GM19452 (cell line): Measurements from ENCODE around the gene PTPRT.

Experiments
- ATAC-seq: cut with Tn5 transposase; IDR thresholded peaks from one replicate; pipeline ENCODE4 v1.9.1; 2021; ENCODE audit not compliant: unreplicated experiment

Gene PTPRT

GRCh38 chr20:42493001-42493400, 696.7 kb downstream of the PTPRT start:
- no peak for ATAC-seq

DNA sequence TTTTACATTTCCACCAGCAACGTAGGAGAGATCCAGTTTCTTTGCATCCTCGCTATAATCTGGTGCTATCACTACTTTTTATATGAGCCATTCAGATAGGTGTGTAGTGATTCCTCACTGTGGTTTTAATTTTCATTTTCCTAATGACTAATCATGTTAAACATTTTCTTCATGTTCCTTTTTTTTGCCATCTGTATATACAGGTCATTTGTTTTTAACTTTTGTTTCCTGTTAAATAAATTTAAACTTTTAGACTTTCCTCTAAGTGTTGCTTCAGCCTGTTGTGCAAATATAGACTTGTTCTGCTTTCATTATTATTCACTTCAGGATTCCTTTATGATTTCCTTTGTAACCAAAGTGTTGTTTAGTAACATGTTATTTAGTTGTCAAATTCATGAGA, 697.4 kb downstream of the PTPRT start:
- ATAC-seq, result peak; percentile 72

GRCh38 chr20:42485556-42485955, 704.1 kb downstream of the PTPRT start:
- ATAC-seq, result no peak

- no peak for ATAC-seq
These were observed 704.8 kb downstream of the PTPRT start for GRCh38 chr20:42484790-42485375.

GRCh38 chr20:42484335-42484734, 705.4 kb downstream of the PTPRT start:
- ATAC-seq, result no peak

DNA sequence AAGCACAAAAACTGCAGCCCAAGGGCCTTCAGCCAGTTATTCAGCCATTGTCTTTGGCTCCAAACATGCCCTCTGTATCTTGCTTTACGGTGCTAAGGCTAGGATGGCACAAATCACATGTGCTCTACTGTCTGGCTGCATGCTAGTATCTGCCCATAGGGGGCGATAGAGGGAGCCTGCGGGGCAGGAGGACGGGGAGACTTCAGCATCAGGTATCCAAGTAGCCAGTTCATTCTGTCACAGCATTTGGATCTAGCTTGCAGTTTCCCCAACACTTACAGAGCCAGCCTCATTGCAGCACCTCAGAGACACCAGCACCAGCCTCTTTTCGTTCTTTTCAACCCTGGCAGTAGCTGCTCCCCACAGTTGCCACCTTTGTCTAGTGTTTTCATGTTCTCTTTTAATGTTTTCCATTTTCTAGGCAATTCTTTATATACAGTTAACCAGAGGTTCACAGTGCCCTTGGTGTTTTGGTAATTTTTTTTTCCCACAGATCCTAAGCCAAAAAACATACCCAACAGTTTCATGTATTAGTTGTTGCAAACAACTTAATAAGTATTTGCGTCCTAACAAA, 705.9 kb downstream of the PTPRT start:
- no peak for ATAC-seq

- ATAC-seq, result no peak
These were observed 706.9 kb downstream of the PTPRT start for GRCh38 chr20:42482808-42483207.

GRCh38 chr20:42475773-42476172, 713.9 kb downstream of the PTPRT start:
- no peak for ATAC-seq

DNA sequence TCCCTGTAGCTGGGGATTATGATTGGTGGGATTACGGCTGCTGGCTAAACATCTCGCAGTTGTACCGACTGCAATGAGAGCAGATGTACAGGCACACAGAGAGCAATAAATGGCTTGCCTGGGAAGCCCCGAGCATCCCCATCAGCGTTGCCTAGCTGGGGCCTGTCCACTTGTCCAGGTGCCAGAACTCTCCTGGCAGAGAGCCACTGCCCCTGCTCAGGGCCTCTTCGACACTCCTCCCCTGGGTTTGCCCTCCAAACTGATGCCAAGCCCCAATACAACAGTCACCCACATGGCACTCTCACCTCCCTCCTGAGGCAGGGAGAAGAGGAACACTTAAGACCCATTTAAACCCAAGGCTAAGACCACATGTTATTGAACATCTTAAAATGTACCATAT, 715.1 kb downstream of the PTPRT start:
- no peak for ATAC-seq

- no peak for ATAC-seq
These were observed 717.5 kb downstream of the PTPRT start for GRCh38 chr20:42472198-42472597.

GRCh38 chr20:42461965-42462593, 727.6 kb downstream of the PTPRT start:
- ATAC-seq, result peak; percentile 80

GRCh38 chr20:42461291-42461690, 728.4 kb downstream of the PTPRT start:
- ATAC-seq, result no peak

- ATAC-seq, result no peak
These were observed 742.4 kb downstream of the PTPRT start for GRCh38 chr20:42447270-42447669.

DNA sequence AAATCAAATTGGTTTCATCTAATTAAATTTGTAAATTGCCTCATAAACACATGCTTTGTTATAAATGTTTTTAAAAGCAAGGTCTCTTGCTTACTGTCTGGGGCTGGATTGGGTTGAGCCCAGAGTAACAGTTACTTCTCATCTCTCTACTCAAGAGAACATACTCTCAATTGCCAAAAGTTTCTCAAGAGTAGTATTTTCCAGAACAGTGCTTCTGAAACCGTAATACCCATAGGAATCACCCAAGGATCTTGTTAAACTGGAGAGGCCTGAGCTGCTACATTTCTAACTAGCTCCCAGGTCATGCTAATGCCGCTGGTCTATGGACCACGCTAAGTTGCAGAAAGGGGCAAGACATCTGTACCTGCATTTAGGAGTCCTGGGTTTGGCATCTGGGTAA, 744.9 kb downstream of the PTPRT start:
- ATAC-seq, result no peak

GRCh38 chr20:42443200-42443599, 746.5 kb downstream of the PTPRT start:
- ATAC-seq, result no peak

DNA sequence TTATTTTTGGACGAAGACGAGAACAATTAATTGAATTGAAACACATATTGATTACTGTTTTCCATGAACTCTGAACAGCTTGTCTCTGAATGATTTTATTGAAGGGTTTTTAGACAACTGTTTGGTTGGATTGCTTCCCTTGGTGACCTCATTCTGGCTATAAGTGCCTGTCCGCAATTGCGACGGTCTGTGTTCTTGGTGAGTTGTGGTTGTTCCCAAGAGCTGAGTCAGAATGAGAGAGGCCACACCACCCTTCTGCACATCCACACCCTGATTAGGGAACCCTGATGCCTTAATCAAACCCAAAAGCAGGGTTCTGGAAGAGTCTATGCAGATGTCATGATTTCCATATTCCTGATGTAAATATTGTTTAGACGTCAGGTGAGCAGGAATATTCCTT, 747.0 kb downstream of the PTPRT start:
- no peak for ATAC-seq

GRCh38 chr20:42441864-42442331, 747.8 kb downstream of the PTPRT start:
- ATAC-seq, result no peak

- ATAC-seq, result no peak
These were observed 748.4 kb downstream of the PTPRT start for GRCh38 chr20:42441196-42441863.

DNA sequence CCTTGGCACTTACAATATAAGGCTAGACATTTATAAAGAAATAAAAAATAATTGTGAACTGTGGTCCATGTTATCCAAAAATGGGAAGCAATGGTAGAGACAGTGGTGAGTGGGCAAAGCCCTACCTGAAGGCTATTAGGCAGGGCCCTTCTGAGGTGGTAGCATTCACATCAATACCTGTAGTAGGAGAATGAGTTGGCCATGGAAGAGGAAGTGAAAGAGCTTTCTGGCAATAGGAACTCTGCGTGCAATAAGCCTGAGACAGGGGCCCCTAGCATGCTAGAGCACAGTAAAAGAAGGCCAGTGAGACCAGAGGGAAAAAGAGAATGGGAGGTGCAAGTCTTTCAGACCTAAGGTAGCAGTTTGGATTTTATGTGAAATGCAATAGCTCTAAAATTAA, 754.5 kb downstream of the PTPRT start:
- ATAC-seq, result peak; percentile 99

DNA sequence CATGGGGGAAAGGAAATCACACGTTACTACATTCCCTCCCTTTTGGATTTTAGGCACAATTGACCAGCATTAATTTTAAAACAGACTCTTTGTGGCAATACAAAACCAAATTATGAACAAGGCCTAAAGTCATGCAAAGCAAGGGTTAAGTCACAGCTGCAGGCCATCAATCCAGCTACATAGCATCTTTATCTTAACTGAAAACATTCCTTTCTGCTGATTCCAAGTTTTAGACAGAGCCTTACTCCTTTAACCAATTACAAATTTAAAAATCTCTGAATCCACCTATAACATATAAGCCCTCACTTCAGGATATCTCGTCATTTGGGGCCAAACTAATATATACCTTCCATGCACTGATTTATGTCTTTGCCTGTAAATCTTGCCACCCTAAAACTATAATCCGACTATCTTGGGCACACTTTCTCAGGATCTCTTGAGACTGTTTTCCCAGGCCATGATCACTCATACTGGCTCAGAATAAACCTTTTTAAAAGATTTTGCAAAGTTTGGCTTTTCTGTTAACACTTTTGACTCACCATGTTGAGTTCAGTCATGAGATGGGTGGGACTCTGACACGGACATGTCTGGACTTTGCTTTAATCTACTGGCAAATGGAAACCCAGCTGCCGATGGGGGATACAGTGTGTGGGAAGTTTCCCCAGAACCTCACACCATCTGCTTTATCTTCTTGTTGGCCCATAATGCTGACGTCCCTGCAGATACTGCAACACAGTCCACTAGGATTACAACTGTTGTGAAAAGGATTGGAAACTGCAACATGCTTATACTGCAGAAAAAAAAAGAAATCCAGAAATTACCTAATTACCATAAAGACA, 757.0 kb downstream of the PTPRT start:
- no peak for ATAC-seq

DNA sequence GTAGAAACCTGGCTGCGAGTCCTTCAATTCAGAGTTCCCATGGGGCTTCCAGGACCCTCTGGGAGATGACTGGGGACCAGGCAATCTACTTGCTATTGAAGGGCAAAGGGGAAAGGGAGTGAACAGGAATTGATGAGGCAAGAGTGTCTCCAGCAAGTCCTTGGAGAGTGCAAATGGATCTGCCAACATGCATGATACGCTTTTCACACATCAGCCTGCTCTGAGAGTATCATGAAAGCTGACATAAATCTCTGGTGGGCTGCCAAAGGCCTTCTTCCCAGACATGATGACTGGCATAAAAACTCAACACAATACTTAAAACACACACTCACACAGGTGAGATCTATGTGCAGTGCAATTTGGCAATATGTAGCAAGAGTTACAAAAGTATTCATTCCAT, 759.1 kb downstream of the PTPRT start:
- ATAC-seq, result no peak
